GM19240 (cell line): ENCODE results near the gene ATF6.
"Not testable (repeated sequence)": the region's sequence is repeated elsewhere in the genome, so short reads cannot be mapped to it uniquely, and the experiment has no call there.

Experiments used
- DNase-seq: peaks from one replicate; pipeline ENCODE4 v3.0.0; 2011; ENCODE audit warnings: low spot score; ENCODE audit not compliant: insufficient read length

ATF6 gene

DNA sequence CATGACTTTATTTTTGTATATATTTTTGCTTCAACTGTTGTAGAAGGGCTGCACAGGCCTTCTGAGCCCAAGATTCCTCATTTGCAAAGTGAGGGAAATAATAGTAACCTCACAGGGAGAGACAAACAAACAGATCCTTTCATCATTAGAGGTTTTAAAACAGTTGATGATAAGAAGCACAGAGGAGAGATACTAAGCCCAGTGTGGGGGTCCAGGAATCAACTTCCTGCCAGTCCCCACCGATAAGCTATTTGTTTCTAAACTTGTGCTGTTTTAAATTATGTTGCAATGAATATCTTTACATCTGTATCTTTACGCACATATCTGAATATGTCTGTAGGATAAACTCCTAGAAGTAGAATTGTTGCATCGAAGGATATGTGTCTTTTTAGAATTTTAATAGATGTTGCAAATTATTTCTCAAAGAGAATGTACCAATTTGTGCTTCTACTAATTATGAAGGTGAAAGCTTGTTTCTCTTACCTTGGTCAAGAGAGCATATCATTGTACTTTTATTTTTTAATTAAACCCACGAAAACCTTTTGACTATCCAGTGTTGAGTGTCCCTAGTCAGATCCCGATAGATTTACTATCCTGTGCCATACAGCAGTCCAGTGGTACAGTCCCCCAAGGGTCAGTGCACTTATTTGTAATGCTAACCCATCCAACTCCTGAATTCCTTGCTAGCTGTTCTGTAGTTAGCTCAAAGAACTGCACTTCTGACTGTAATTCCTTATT is 34.0 kb upstream of the ATF6 start:
- DNase-seq = no peak

DNA sequence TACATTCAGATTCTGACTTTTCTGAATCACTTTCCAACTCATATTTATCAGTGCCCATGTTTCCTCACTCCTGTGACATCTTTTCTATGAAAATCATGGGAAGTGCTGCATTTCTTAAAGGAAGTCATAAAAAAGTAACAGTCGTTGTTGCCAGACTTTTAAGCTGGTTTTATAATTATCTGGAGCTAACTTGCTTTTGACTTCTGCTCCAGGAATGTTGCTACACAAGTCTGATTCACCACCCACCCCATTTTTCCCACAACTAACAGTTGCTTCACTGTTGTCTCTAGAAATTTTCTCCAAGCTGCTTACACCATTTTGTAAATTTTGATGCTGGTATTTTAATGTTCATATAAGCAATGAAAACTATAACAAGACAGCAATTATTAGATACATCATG is 32.6 kb upstream of the ATF6 start:
- DNase-seq = no peak

DNA sequence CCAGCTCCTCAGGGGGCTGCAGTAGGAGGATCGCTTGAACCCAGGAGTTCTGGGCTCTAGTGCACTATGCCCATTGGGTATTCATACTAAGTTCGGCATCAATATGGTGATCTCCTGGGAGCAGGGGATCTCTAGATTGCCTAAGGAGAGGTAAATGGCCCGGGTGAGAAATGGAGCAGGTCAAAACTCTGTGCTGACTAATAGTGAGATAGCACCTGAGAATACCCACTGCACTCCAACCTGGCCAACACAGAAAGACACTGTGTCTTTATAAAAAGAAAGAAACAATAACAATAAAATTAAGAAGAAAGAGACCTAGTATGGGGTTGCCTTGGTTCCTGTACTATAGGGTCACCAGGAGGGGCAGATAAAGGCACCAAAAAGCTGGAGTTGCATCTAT is 30.3 kb upstream of the ATF6 start:
- DNase-seq = no peak

DNA sequence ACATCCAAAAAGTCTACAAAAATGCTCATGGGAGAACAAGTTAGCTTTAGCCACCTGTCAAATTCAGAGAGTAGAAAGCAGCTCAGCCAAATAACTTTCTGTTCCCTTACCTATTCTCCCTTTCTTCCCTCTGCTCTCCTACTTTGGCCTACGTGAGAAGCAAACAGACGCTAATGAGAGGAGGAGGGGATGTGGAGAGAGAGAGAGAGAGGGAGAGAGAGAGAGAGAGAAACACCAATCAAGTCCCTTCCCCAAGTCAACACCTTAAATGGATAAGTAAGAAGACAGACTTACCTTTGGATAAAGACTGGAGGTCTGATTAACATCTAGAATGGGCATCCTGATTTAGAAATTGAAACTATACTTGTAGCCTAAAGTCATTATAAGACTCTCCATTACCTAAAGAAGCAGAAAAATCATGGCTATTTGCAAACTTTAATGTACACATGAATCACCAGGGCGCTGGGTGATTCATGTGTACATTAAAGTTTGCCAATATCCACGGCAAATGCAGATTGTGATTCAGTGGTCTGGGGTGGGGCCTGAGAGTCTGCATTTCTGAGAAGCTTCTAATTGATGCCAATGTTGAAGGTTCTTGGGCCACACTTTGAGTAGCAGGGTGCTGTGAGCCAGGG is 29.7 kb upstream of the ATF6 start:
- DNase-seq = no peak

DNA sequence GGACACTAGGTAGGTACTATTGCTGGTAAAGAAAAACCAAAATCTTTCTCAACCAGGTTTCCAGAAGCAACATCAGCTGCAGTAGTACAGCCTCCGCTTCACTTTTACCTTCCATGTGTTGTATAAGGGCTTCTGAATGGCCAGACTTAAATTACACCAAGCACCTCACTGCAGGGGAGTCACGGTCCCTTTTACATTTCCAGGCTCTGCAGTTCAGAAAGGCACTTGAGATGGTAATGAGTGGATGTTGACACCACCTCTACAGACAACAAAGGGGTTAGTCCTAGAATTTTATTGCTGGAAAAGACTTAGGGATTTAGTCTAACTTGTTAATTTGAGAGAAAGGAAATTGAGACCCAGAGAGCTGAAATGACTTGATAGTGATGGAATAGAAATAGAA is 28.5 kb upstream of the ATF6 start:
- DNase-seq = no peak

DNA sequence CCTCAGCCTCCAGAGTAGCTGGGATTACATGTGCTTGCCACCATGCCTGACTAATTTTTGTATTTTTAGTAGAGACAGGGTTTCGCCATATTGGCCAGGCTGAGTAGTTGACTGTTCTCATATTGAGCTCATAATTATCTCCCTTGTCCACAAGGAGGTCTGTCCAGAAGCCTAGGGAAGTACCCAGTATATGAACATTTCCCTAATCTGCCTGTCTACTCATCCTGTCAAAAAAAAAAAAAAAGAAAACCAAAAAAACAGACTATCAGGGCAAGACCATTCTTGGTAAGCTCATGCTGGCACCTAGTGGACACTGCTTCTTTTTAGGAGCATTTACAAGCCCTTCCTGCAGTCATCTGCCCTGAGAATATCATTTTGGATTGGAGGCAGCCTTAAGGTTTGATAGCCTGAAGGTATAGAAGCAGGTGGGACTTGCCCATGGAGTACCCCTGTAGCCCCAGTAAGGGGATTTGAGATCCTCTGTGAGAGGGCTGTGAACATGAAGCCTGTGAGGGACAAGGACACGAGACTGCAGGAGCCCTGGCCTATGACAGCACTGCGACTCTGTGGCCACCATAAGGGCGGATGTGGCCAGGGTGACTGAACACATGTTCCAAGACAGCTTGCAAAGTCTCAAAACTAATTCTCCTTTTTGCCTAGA is 27.4 kb upstream of the ATF6 start:
- no peak for DNase-seq

DNA sequence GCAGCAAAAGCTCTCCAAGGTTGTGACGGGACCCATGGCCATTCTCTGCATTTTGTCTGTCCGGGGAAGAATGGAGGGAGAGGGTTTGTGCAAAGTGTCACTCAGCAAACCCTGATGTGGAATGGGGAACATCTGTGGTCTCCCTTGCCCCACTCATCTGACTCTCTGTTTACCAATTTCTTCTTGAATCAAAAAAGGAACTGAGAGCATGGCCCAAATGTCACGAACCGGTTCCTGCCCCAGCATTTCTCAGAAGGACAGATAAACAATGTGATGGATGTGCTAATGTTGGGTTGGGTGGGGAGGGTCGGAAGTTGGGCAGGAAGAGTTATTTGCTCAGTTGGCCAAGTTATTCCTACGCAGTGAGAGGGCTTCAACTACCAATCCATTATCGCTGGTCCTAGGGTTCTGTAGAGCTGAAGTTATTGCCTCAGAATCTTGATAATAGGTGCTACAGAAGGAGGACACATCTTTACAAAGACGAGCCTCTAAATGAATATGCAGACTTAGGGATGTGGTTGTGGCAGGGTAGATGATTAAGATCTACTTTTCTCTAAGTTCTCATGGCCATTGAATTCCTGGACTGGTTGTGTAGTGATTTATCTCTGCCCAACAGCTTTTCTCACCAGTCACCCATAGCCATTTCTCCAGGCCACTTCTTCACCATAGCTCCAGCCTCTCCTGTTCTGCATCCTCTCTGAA is 26.1 kb upstream of the ATF6 start:
- no peak for DNase-seq

DNA sequence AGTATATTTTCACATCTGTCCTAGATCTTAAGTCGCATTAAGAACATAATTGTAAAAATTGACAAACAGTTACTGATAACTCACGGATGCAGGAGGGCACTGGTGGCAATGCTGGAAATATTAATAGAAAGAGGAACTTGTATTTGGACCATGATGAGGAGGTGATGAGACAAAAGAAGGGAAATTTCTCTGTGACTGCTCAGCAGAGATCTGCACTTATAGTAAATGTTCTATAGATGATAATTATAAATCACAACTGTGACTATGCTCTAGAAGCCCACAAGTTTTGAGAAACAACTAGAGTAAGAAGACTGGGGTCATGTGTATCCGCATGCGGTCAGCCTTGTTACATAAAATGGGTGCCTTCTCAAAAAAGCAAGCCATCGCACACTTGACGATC is 25.2 kb upstream of the ATF6 start:
- no peak for DNase-seq

DNA sequence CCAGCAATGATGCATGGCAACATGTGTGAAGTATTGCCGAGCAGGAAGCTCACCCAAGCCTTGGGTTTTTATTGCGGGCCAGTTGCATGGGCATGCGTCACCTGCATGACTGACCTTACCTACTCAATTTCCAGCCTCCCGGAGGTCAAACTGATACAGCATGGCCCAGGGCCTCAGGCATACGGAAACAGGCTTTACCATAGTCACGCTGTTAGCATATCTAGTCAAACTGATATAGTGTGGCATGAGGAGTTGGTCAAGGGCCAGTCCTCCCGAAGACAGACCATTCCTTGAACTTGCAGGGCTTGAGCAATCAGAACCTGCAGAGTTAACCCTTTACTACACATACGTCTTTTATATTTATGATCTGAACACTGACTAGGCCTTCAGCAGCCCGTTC is 22.9 kb upstream of the ATF6 start:
- no peak for DNase-seq

DNA sequence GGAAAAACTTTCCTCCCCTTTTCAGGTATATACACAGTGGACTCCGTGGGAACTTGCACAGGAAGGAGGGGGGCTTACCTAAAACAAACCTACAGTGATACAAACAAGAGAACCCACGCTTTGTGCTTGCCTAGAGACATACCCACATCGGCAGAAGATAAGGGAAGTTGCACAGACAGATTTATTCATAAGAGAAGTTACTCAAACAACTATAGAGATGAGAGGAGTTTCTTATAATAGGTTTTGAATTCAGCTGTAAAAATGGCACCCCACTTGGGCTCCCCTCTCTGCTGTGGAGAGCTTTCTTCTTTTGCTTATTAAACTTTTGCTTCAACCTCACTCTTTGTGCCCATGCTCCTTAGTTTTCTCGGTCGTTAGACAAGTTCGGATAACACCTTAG is 18.3 kb upstream of the ATF6 start:
- DNase-seq = no peak

DNA sequence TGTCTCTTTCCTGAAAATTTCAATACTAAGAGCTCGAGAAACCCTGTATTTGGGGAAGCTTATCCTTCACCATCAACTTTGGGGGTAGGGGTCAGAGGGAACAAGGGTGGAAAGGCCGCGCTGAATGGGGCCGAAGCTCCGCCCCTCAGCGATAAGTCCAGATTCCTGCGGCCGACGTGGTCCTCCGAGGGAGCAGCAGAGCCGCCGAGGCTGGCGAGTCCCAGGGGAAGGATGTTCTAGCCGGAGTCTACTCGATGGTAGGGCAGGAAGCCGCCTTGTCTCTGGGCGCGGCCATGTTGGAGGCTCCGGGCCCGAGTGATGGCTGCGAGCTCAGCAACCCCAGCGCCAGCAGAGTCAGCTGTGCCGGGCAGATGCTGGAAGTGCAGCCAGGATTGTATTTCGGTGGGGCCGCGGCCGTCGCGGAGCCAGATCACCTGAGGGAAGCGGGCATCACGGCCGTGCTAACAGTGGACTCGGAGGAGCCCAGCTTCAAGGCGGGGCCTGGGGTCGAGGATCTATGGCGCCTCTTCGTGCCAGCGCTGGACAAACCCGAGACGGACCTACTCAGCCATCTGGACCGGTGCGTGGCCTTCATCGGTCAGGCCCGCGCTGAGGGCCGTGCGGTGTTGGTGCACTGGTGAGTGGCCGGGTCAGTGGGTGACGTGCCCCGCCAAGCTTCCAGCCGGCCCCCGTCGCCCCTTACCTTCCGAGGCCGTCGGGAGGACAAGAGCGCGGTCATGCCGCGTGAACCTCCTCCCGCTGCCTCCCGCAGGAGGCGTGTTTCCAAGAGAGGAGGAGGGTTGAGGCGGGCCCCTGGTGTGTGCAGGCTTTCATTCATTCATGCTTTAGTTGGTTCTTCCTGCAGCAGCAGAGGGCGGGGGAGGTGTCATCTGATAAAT is 16.4 kb upstream of the ATF6 start, which contains the start of gene DUSP12:
Gene DUSP12 (plus strand): TSS at position 278 of the 899 bp plus-strand sequence. CDS start 16 bp downstream, at position 294.
- DNase-seq = peak; percentile 44

DNA sequence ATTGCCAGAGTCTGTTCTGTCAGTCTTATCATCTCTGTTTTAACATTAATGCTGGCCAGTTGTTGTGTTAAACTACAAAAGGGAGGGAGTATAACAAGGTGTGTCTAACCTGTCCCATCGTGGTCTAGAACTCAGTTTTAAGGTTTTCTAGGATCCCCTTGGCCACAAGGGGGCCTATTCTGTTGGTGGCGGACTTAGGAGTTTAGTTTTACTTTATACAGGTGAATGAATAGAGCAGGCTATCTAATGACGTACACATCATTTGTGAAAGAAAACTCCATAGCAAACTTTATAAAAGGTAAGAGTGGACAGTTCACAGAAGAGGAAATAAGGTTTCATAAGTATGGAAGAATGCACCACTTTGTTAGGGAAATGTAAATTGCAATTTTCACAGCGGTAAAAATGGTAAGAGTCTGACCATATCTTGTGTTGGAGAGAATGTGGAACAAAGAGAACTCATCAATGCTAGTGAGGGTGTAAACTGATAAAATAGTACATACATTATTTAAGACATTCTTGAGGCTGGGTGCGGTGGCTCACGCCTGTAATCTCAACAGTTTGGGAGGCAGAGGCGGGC is 2.5 kb upstream of the ATF6 start:
- DNase-seq = no peak

DNA sequence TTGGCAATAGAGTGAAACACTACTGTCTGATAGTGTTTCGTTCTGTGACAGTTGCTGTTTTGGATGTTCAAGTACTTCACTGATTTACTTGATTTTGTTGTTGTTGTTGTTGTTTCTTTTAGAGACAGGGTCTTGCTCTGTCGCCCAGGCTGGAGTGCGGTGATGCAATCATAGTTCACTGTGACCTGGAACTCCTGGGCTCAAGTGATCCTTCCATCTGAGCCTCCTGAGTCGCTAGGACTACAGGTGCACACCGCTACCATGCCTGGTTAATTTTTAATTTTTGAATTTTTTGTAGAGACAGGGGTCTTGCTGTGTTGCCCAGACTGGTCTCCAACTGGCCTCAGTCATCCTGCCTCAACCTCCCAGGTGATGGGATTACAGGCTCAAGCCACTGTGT is 2.3 kb downstream of the ATF6 start:
- no peak for DNase-seq

DNA sequence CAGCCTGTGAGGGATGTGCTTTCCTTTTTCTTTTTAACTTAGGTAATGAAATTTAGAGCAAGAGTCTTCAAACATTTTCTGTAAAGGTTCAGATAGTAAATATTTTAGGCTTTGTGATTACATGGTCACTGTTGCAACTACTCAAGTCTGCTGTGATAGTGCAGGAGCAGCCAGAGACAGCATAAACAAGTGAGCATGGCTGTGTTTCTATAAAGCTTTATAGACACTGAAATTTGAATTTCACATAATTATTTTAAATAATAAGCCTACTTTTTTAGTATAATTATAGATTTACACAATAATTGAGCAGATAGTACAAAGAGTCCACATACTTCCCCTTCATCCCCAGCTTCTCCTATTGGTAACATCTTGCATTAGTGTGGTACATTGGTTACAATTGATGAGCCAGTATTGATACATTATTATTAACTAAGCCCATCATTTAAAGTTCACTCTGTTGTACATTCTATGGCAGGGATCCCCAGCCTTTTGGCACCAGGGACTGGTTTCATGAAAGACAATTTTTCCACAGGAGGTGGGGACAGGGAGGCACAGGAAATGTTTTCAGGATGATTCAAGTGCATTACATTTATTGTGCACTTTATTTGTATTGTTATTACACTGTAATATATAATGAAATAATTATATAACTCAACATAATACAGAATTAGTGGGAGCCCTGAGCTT is 3.0 kb downstream of the ATF6 start:
- no peak for DNase-seq

DNA sequence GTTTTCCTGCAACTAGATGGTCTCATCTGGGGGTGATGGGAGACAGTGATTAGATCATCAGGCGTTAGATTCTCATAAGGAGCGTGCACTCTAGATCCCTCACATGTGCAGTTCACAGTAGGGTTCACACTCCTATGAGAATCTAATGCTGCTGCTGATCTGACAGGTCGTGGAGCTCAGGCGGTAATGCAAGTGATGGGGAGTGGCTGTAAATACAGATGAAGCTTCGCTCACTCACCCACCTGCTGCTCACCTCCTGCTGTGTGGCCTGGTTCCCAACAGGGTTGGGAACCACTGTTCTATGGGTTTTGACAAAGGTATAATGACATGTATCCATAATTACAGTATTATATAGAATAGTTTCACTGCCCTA is 3.5 kb downstream of the ATF6 start:
- DNase-seq = not testable (repeated sequence)

DNA sequence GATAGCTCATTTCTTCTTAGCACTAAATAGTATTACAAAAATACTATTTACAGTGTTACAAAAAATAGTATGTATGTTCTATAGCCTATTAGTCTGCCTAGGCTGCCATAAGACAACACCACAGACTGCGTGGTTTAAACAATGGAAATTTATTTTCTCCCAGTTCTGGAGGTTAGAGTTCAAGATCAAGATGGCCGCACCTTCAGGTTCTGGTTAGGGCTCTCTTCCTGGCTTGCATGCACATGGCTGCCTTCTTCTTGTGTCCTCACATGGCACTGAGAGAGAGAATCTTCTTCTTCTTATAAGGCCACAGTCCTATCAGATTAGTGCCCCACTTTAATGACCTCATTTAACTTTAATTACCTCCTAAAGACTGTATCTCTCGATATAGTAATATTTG is 4.1 kb downstream of the ATF6 start:
- no peak for DNase-seq

DNA sequence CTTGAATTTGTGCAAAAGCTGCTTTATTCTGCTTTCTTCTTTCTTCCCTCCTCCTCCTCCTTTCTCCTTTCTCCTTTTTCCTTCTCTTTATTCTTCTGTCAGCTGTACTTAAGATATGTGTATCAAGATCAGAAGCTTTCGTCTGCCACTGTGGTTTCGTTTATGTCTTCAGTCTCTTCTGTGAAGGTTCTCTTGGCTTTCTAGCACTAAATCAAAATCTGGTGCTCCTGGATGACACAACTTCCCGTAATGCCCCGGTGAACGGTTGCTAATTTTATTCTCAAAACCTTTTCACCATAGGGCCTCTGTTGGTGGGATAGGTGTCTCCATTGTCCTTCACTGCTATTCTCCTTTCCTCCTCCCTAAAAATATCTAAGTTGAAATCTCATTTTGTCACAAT is 5.0 kb downstream of the ATF6 start:
- no peak for DNase-seq

DNA sequence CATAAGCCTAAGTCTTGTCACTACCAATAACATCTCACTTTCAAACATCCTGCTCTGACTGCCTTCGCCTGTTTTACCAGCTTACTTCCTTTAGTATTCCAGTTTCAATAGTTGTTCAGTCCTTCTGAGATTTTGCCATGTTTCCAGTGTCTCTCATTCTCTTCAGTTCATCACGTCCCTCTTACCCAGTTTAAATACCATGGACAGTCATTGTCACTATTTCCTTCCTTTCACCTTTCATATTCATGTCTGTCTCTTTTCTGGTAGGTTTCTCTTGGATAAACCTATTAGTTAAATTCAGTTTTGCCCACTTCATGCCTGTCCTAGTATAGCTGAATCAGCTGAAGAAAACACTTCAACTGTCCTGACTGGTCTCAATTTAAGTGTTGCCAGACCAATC is 5.9 kb downstream of the ATF6 start:
- DNase-seq = no peak

DNA sequence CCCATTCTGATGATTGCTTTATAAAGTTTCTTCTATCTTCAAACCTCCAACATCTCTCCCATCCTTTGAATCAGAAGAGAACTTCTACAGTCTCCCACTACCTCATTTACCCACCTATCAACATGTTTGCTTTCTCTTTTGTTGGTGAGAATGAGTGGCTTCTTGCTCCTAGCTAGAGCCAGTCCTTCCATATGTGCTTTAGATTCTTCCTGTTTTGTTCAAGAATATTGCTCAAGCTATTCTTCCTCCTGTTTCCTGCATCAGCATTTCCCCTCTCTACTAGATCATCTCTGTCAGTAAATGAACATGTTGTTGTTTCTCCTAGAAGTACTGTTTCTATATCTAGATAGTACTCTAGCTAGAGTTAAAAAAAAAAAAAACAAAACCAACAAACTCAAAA is 6.3 kb downstream of the ATF6 start:
- DNase-seq = no peak

DNA sequence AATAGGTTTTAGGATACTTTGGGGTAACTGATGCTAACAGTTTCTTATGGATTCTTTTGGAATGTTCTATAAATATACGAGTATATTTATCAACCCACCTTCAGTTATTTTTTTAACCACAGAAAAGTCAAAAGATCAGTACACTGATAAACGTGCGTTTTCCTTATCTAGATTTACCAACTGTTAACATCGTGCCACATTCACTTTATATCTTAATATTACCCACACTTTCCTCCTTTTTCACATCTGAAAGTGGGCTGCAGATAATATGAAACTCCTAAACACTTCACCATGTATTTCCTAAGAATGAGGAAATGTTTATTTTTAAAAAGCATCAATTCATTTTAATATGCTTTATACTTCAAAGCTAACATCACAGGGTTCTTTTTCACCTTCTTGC is 7.7 kb downstream of the ATF6 start:
- no peak for DNase-seq
